ENCODE data around the gene HIGD1C. TPM values are rescaled to one million over a fixed set of nuclear protein-coding genes. Genes with fewer than 3 reads are reported as not detected.

HIGD1C gene
- total and polyA plus RNA-seq, 2 donors (not counting 1 experiment from before 2014, with no cell fraction given) = not detected

DNA sequence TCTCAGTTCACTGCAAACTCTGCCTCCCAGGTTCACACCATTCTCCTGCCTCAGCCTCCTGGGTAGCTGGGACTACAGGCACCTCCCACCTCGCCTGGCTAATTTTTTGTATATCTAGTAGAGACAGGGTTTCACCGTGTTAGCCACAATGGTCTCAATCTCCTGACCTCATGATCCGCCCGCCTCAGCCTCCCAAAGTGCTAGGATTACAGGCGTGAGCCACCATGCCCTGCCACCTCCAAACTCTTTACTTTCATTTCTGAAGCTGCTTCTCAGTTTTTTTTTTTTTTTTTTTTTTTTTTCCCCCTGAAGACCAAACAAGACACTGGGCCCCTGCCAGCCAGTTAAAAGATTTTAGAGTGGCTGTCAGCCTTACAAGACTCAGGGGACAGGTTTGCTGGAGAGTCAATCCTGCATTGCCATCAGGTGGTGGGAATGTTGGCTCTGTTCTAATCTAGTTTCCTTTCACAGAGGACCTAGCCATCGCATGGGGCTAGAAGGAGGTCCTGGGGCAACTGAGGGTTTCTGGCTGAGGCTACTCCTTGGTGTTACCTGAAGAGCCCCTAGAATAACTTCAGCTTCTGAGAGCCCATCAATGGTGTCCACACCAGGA is 37.4 kb upstream of the HIGD1C start:
- Histone ChIP-seq H3K36me3 (ENCODE audit: control insufficient read depth, insufficient read depth, low read length) (no peaks in the 10 kb centered on the region), H3K4me3 (replicated peaks in 1 of 4; ENCODE audit: control extremely low read depth in 1 of 4, insufficient read depth in 1 of 4, low read depth in 3 of 4, low read length in 4 of 4) (no peak overlapping the region), H3K27me3 (ENCODE audit: control insufficient read depth, insufficient read depth, low read length) (no peaks in the 10 kb centered on the region), H3K4me2 (ENCODE audit: extremely low read depth, insufficient read depth, low read length) (no peak overlapping the region), H3K4me1 (ENCODE audit: control insufficient read depth, extremely low read depth, insufficient read depth, low read length) (no peaks in the 10 kb centered on the region), H4K20me1 (ENCODE audit: control insufficient read depth, extremely low read depth, insufficient read depth, low read length) (no peaks in the 10 kb centered on the region), H2AFZ (ENCODE audit: low read length) (no peak overlapping the region), H3K27ac (ENCODE audit: insufficient read depth, low read length) (no peak overlapping the region), H3K9ac (ENCODE audit: insufficient read depth, low read length) (no peak overlapping the region), H3K79me2 (ENCODE audit: control insufficient read depth, insufficient read depth, low read length) (no peaks in the 10 kb centered on the region), H3K9me3 (ENCODE audit: control insufficient read depth, insufficient read depth, low read depth, low read length) (no peaks in the 10 kb centered on the region)
- TF ChIP-seq, protein P1, sequence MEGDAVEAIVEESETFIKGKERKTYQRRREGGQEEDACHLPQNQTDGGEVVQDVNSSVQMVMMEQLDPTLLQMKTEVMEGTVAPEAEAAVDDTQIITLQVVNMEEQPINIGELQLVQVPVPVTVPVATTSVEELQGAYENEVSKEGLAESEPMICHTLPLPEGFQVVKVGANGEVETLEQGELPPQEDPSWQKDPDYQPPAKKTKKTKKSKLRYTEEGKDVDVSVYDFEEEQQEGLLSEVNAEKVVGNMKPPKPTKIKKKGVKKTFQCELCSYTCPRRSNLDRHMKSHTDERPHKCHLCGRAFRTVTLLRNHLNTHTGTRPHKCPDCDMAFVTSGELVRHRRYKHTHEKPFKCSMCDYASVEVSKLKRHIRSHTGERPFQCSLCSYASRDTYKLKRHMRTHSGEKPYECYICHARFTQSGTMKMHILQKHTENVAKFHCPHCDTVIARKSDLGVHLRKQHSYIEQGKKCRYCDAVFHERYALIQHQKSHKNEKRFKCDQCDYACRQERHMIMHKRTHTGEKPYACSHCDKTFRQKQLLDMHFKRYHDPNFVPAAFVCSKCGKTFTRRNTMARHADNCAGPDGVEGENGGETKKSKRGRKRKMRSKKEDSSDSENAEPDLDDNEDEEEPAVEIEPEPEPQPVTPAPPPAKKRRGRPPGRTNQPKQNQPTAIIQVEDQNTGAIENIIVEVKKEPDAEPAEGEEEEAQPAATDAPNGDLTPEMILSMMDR (conservative IDR thresholded peaks at IDR 0.05 in 1 of 2, IDR thresholded peaks at IDR 0.05 in 1 of 2; ENCODE audit: low read depth in 1 of 2, low read length in 2 of 2) = no peak
- TF ChIP-seq EZH2 (IDR thresholded peaks at IDR 0.05; ENCODE audit: low read length, missing control alignments) = no peak
- no peak for DNase-seq (ENCODE audit: low read depth in 2 of 2)

DNA sequence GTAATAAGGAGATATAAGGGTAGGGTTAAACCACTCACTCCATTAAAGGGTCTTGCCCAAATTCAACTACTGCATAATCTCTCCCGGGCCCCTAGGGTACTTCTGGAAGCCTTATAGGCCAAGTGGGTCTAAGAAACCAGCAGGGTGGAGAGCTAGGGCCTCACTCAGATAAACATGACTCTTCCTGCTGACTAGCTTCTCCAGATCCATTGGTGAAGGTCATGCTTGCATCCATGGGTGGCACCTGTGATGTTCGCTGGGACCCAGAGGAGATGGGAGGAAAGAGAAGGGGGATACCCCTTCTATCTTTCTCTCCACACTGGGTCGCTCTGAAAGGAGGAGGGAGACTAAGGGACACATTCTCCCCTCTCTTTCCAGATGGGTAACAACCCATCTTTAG is 36.1 kb upstream of the HIGD1C start:
- Histone ChIP-seq H3K79me2 (ENCODE audit: control insufficient read depth, insufficient read depth, low read length) (no peaks in the 10 kb centered on the region), H3K9me3 (ENCODE audit: control insufficient read depth, insufficient read depth, low read depth, low read length) (no peaks in the 10 kb centered on the region), H3K27ac (ENCODE audit: insufficient read depth, low read length) (no peak overlapping the region), H3K4me3 (replicated peaks in 1 of 4; ENCODE audit: control extremely low read depth in 1 of 4, insufficient read depth in 1 of 4, low read depth in 3 of 4, low read length in 4 of 4) (no peak overlapping the region), H3K9ac (ENCODE audit: insufficient read depth, low read length) (no peak overlapping the region), H3K27me3 (ENCODE audit: control insufficient read depth, insufficient read depth, low read length) (no peaks in the 10 kb centered on the region), H3K36me3 (ENCODE audit: control insufficient read depth, insufficient read depth, low read length) (no peaks in the 10 kb centered on the region), H3K4me1 (ENCODE audit: control insufficient read depth, extremely low read depth, insufficient read depth, low read length) (no peaks in the 10 kb centered on the region), H3K4me2 (ENCODE audit: extremely low read depth, insufficient read depth, low read length) (no peak overlapping the region), H4K20me1 (ENCODE audit: control insufficient read depth, extremely low read depth, insufficient read depth, low read length) (no peaks in the 10 kb centered on the region), H2AFZ (ENCODE audit: low read length) (no peak overlapping the region)
- no peak for DNase-seq (ENCODE audit: low read depth in 2 of 2)
- TF ChIP-seq, protein P1 (conservative IDR thresholded peaks at IDR 0.05 in 1 of 2, IDR thresholded peaks at IDR 0.05 in 1 of 2; ENCODE audit: low read depth in 1 of 2, low read length in 2 of 2) = no peak
- no peak for TF ChIP-seq EZH2 (IDR thresholded peaks at IDR 0.05; ENCODE audit: low read length, missing control alignments)

DNA sequence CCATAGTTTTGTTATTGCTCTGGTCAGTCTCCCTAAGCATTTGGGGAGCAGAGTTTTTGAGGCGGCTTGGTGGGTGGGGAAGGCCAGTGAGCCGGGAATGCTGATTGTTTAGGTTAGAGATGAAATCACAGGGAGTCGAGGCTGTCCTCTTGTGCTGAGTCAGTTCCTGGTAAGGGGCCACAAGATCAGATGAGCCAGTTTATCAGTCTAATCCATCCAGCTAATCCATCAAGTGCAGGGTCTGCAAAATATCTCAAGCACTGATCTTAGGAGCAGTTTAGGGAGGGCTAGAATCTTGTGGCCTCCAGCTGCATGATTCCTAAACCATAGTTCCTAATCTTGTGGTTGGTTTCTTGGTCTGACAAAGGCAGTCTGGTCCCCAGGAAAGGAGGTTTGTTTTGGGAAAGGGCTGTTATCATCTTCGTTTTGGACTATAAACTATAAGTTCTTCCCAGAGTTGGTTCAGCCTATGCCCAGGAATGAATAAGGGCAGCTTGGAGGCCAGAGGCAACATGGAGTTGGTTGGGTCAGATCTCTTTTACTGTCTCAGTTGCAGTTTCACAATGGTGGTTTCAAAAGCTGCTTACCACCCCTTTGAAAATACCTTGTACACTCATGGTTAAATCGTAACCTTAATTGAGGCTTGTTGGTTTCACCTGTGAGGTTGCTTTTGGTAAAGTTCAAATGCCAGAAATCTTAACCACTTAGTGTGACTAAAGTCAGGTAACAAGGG is 33.6 kb upstream of the HIGD1C start:
- no peak overlapping the region for H3K27ac ChIP-seq (ENCODE audit: insufficient read depth, low read length)
- H3K36me3 ChIP-seq (ENCODE audit: control insufficient read depth, insufficient read depth, low read length) = no peaks in the 10 kb centered on the region
- no peaks in the 10 kb centered on the region for H4K20me1 ChIP-seq (ENCODE audit: control insufficient read depth, extremely low read depth, insufficient read depth, low read length)
- no peak overlapping the region for H2AFZ ChIP-seq (ENCODE audit: low read length)
- peaks cover 4% of the 10 kb centered on the region for H3K4me1 ChIP-seq (ENCODE audit: control insufficient read depth, extremely low read depth, insufficient read depth, low read length)
- H3K9me3 ChIP-seq (ENCODE audit: control insufficient read depth, insufficient read depth, low read depth, low read length) = no peaks in the 10 kb centered on the region
- H3K4me2 ChIP-seq (ENCODE audit: extremely low read depth, insufficient read depth, low read length) = no peak overlapping the region
- no peak overlapping the region for H3K4me3 ChIP-seq (replicated peaks in 1 of 4; ENCODE audit: control extremely low read depth in 1 of 4, insufficient read depth in 1 of 4, low read depth in 3 of 4, low read length in 4 of 4)
- no peak for TF ChIP-seq EZH2 (IDR thresholded peaks at IDR 0.05; ENCODE audit: low read length, missing control alignments)
- TF ChIP-seq, protein P1 (conservative IDR thresholded peaks at IDR 0.05 in 1 of 2, IDR thresholded peaks at IDR 0.05 in 1 of 2; ENCODE audit: low read depth in 1 of 2, low read length in 2 of 2) = no peak
- no peaks in the 10 kb centered on the region for H3K79me2 ChIP-seq (ENCODE audit: control insufficient read depth, insufficient read depth, low read length)
- H3K27me3 ChIP-seq (ENCODE audit: control insufficient read depth, insufficient read depth, low read length) = no peaks in the 10 kb centered on the region
- DNase-seq (ENCODE audit: low read depth in 2 of 2) = peak in 1 of 2 donors; percentile 28
- H3K9ac ChIP-seq (ENCODE audit: insufficient read depth, low read length) = no peak overlapping the region
